Skeletal muscle tissue (tissue), 4 donors: ENCODE results near the gene MRPL24. TPM values are rescaled to one million over a fixed set of nuclear protein-coding genes. Genes with fewer than 3 reads are reported as not detected.
A peak's percentile ranks its signal among the peaks of the same experiment; 100 is the strongest.

Source experiments
- H3K27ac ChIP-seq: one replicate; pipeline ENCODE4 v1.7.0; 2013; ENCODE audit warnings: mild to moderate bottlenecking, low read depth, low read length, inconsistent platforms
- H3K27me3 ChIP-seq, 3 donors: one replicate each; pipeline ENCODE4 v1.7.0; 2013; ENCODE audit warnings: low read length in 3 of 3; ENCODE audit not compliant: control insufficient read depth in 3 of 3, insufficient read depth in 3 of 3
- H3K36me3 ChIP-seq, 3 donors: one replicate each; pipeline ENCODE4 v1.7.0; 2013; ENCODE audit warnings: low read length in 3 of 3; ENCODE audit not compliant: control insufficient read depth in 3 of 3, insufficient read depth in 3 of 3
- H3K4me1 ChIP-seq, 3 donors: one replicate each; pipeline ENCODE4 v1.7.0; 2013; ENCODE audit warnings: low read length in 3 of 3, mild to moderate bottlenecking in 3 of 3; ENCODE audit not compliant: control insufficient read depth in 3 of 3, insufficient read depth in 3 of 3
- H3K4me3 ChIP-seq, 3 donors: one replicate each; pipeline ENCODE4 v1.7.0; 2013; ENCODE audit warnings: low read length in 3 of 3
- H3K9ac ChIP-seq, 3 donors: one replicate each; pipeline ENCODE4 v1.7.0; 2013; ENCODE audit warnings: low read length in 3 of 3, mild to moderate bottlenecking in 3 of 3, moderate library complexity in 2 of 3, low read depth in 1 of 3
- H3K9me3 ChIP-seq, 3 donors: one replicate each; pipeline ENCODE4 v1.7.0; 2013; ENCODE audit warnings: low read length in 3 of 3; ENCODE audit not compliant: control insufficient read depth in 3 of 3
- total RNA-seq: library from RNA; depleted of rRNA; stranded (reverse); fragments of >200 nt; gene quantifications from one replicate; pipeline ENCODE4 v1.2.3, GENCODE V29; 2014
- donor health status: Osteomylitis.

MRPL24 gene
- total RNA-seq, 1 donor from 2014 or later, result 36.5 TPM

- Histone ChIP-seq H3K27ac (peak within 1 kb of the TSS; percentile 100), H3K27me3 (no peaks in the 10 kb centered on the region), H3K9me3 (no peaks in the 10 kb centered on the region), H3K36me3 (peaks cover 0 to 4% (median 0%) of the 10 kb centered on the region in 3 donors), H3K4me3 (peak within 1 kb of the TSS; percentile 93 to 98 (median 95)), H3K4me1 (peaks cover 48 to 65% (median 61%) of the 10 kb centered on the region in 3 donors), H3K9ac (peak within 1 kb of the TSS; percentile 98 to 99 (median 98))
These were observed 10.5 kb upstream of the MRPL24 start, which contains the start of gene HDGF for GRCh38 chr1:156751451-156751756. HDGF (minus strand) TSS chr1:156751675; CDS start chr1:156751429, 246 bp downstream.

DNA sequence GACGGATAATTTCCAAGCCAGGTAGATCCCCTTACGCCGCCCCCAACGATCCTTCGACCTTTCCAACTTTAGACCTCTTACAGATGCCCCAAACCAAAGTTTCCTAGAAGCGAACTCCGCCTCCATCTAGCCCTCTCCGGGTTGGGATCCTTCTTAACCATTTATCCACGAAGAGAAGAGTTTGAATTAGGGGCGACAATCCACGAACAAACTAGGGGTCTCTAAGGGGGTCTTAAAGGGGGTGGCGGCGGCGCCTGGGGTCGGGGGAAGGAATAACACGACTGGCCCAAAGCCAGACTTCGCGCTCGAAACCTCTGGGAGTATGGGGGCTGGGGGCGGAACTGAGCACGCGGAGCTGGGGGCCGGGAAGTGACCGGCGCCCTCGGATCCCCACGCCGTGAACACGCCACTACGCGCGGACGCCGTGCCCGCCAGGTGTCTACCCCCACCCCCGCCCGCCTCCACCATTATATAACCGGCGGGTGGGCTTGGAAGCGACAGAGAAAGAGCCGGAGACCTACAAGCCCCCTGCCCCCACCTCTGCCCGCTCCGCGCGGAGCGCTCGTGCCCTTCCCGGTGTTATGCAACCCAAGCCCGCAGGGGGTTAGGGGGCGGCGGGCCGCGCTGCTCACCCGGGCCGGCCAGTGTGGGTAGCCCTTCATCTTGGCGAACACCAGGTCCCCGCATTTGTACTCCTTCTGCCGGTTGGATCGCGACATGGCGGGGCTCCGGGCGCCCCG is 10.0 kb upstream of the MRPL24 start:
- Histone ChIP-seq H3K36me3 (peaks cover 0 to 4% (median 0%) of the 10 kb centered on the region in 3 donors), H3K27ac (peak overlapping the region; percentile 100), H3K27me3 (no peaks in the 10 kb centered on the region), H3K9me3 (no peaks in the 10 kb centered on the region), H3K4me1 (peaks cover 53 to 70% (median 67%) of the 10 kb centered on the region in 3 donors), H3K9ac (peak overlapping the region; percentile 86 to 96 (median 95)), H3K4me3 (peak overlapping the region; percentile 88 to 93 (median 89))

DNA sequence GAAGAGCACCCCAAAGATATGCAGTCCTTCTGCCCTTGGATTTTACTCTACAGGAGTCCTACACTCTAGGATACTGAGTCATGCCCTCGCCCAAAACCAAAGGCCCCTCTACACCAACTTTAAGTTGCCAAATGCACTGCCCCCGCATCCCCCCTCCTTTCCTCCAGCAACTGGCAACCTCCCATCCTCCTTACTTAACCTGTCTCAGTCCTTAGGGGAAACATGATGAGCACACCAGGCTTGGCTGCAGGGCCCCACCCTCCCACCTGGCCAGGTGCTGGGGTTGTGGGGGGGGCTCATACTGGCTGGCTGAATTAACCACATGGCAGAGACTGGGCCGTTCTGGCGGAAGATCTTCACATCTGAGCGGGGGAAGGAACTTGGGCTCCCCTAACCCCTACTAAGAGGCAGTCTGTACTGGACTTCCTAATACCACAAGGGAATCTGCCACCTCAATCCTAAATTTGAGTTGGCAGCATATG is 9.3 kb upstream of the MRPL24 start:
- H3K9ac ChIP-seq, result peak overlapping the region; percentile 86 to 96 (median 95)
- H3K36me3 ChIP-seq, result peaks cover 0 to 4% (median 0%) of the 10 kb centered on the region in 3 donors
- H3K9me3 ChIP-seq, result no peaks in the 10 kb centered on the region
- H3K27ac ChIP-seq, result peak overlapping the region; percentile 100
- H3K27me3 ChIP-seq, result no peaks in the 10 kb centered on the region
- peaks cover 60 to 71% (median 71%) of the 10 kb centered on the region in 3 donors for H3K4me1 ChIP-seq
- H3K4me3 ChIP-seq, result peak overlapping the region; percentile 88 to 93 (median 89)

DNA sequence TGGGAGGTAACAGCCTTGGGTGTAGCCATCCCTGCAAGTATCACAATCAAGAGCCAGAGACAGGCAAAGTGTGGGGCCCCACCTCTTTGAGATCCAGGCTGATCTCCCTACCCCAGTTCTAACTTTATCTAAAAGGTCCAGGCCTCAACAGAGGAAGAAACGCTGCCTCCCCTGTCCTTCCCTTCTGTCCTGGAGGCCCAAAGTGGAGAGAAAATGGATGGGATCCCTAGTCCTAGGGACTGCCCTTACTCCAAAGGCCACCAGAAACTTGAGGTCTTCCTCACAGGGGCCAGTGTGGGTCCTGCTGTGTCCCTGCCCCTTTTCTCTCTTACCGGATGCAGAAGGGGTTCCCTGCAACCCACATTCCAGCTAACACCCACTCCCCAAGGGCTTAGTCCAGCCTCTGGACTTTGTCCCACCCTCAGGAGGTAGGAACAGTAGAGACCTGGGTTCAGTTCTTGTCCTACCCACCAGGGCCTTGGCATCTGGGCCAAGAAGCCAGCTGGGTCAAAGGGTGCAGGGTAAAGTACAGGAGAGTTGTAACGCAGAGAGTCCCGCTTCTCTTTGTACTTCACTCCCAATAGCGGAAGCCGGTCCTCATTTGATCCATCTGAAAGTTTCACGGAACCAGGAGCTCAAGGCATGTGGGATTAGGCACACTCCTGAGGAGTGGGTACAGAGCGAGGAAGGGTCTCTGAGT is 8.7 kb upstream of the MRPL24 start:
- Histone ChIP-seq H3K4me1 (peaks cover 66 to 76% (median 68%) of the 10 kb centered on the region in 3 donors), H3K27ac (peak overlapping the region; percentile 100)

DNA sequence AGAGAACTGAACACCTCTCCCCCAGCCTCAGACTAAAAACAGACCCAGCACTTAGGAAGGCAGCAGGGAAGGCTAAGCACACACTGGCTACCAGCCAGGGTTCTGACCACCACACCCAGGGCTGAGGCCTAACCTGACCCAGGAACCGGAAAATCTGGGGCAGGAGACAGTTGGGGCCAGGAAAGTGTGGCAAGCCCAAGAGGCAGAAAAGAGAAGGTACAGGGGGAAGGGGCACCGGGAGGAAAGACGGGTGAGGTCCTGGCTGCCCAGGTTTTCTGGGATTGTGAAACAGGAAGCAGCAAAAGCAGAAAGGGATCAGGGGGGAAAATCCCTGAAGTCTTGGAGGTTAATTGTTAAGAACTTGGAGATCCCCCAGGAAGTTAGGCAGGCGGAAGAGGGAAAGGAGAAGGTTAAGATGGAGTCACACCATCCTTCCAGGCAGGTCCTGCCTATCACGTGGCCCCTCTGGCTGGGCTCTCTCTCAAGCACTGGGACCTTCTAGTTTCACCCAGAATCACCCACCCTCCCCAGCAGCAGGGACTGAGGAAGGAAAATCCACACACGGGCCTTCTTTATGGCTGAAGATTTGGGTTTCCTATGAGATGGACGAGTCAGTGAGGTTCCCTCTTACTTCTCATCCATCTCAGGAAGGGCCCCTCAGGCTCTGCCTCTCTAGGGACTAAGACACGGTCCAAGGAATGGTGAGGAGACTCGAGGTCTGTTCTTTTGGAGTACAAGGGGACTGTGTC is 8.0 kb upstream of the MRPL24 start:
- Histone ChIP-seq H3K9ac (peak overlapping the region; percentile 86 to 96 (median 95)), H3K27ac (peak overlapping the region; percentile 100), H3K4me3 (peak overlapping the region; percentile 88 to 93 (median 89)), H3K4me1 (peaks cover 62 to 71% (median 63%) of the 10 kb centered on the region in 3 donors), H3K36me3 (peaks cover 4 to 13% (median 8%) of the 10 kb centered on the region in 3 donors), H3K9me3 (no peaks in the 10 kb centered on the region), H3K27me3 (no peaks in the 10 kb centered on the region)

More for the DNA sequence above, 8.7 kb upstream of the MRPL24 start:
- Histone ChIP-seq H3K9ac (peak overlapping the region; percentile 86 to 96 (median 95)), H3K27me3 (no peaks in the 10 kb centered on the region), H3K9me3 (no peaks in the 10 kb centered on the region), H3K36me3 (peaks cover 0 to 8% (median 5%) of the 10 kb centered on the region in 3 donors), H3K4me3 (peak overlapping the region; percentile 88 to 93 (median 89))

- Histone ChIP-seq H3K36me3 (peaks cover 11 to 21% (median 17%) of the 10 kb centered on the region in 3 donors), H3K4me3 (peak overlapping the region; percentile 88 to 93 (median 89)), H3K9me3 (no peaks in the 10 kb centered on the region), H3K27ac (peak overlapping the region; percentile 100), H3K9ac (peak overlapping the region; percentile 86 to 96 (median 95)), H3K27me3 (no peaks in the 10 kb centered on the region), H3K4me1 (peaks cover 58 to 63% (median 61%) of the 10 kb centered on the region in 3 donors)
These were observed 7.1 kb upstream of the MRPL24 start for GRCh38 chr1:156747742-156748669.

DNA sequence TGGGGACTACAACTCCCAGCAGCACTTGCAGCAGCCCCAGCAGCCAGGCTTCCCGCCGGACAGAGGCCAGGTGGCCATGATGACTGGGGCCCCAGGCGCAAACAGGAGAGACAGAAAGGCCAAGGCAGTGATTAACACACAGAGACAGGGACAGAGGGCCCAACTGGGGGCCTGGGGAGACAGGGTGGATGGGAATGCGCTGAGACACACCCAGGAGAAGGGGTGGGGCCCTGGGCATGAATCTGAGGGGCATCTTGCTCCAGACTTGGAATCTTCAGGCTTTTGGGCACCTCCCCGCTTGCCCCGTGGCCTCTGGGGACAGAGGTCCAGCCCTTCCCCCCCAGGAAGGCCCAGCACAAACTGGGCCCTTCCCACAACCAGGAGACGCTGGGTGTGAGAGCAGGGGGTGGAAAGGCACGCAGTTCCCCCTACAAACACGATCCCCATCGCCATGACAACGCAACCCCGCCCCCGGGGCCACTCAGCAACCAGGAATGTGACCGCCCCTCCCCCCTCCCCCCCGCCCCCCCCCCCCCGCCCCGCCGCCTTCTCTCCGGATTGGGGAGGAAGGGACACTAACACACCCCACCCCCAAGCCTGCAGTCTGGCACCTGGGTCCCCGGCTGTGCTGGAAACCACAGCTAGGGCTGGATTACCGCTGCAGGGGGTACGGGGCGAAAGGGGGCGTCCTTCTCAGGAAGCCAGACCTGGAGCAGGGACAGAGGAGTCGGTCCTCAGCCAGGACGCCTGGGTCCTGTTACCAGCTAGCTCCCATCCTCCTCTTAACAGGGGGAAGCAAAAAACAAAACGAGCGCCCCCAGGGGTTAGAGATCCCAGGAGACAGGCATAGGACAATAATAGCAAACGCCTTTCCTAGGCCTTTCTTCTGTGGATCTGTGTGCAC is 6.1 kb upstream of the MRPL24 start:
- Histone ChIP-seq H3K27ac (peak overlapping the region; percentile 100), H3K4me1 (peaks cover 50 to 59% (median 53%) of the 10 kb centered on the region in 3 donors), H3K9me3 (no peaks in the 10 kb centered on the region), H3K36me3 (peaks cover 19 to 31% (median 20%) of the 10 kb centered on the region in 3 donors), H3K4me3 (peak overlapping the region; percentile 89 to 93 (median 92)), H3K27me3 (no peaks in the 10 kb centered on the region), H3K9ac (peak overlapping the region; percentile 94 to 100 (median 96))

DNA sequence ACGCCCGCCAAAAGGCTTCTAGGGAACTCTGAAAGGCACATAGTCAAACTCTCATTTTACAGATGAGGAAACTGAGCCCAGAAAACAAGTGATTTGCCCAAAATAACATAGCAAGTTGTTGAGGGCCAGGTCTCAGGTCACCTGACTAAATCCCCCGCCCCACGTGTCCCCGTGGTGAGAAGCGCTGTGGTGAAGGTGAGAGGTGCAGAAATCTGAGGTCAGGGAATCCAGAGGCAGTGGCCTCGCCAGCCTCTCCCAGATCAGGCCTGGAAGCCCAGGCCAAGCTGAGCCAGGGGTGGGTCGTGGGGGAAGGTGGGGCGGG is 5.5 kb upstream of the MRPL24 start:
- Histone ChIP-seq H3K9me3 (no peaks in the 10 kb centered on the region), H3K4me1 (peaks cover 55 to 65% (median 59%) of the 10 kb centered on the region in 3 donors), H3K36me3 (peaks cover 19 to 31% (median 22%) of the 10 kb centered on the region in 3 donors), H3K27me3 (no peaks in the 10 kb centered on the region), H3K9ac (peak overlapping the region in 2 of 3 donors; percentile 63 to 96), H3K27ac (peak overlapping the region; percentile 100), H3K4me3 (peak overlapping the region; percentile 89 to 93 (median 92))
